K562 (cell line): ENCODE results near the gene FMNL2. TPM values are rescaled to one million over a fixed set of nuclear protein-coding genes. Genes with fewer than 3 reads are reported as not detected.

Source experiments
- ATAC-seq: fragments of 200-7000 bp; cut with Tn5 transposase; 3 replicates; pipeline ENCODE4 v1.9.1; 2020; ENCODE audit warnings: moderate library complexity
- BruUV-seq: library from RNA; stranded (reverse); fragments of 400-500 nt; replicated peaks from 2 replicates; lab custom pipeline; 2021; lab: Mats Ljungman, UMichigan
- CTCF ChIA-PET: fragments of 300-600 bp; formaldehyde crosslinking; extraction: SDS; loops from one replicate; lab custom pipeline; 2021; ENCODE audit warnings: low intra/inter-chr PET ratio; lab: Yijun Ruan, JAX
- POLR2A ChIA-PET: fragments of 300-600, 350-650 bp; sonication (Branson Sonifier 250); formaldehyde crosslinking; extraction: SDS; loops from one replicate; lab custom pipeline; 2021; ENCODE audit warnings: antibody characterized with exemption, inconsistent platforms; lab: Yijun Ruan, JAX
- DNase-seq, 4 experiments: peaks; one replicate each; pipeline versions ENCODE4 v3.0.0 to v3.0.0-alpha.2; 2011 to 2018; ENCODE audit warnings: low spot score in 3 of 4, mixed read lengths in 3 of 4; ENCODE audit errors: extremely low read depth in 1 of 4
- FAIRE-seq: peaks from 2 replicates; lab custom pipeline; 2011; peaks lifted over from hg19 to GRCh38; lab: Jason Lieb, UNC
- H2AFZ ChIP-seq: 2 replicates; pipeline ENCODE4 v1.6.0; 2011; ENCODE audit warnings: low read depth, low read length, control low read depth, inconsistent platforms
- H3K27ac ChIP-seq: fragments of 200-600 bp; 3 replicates; pipeline ENCODE4 v1.8.0; 2011; ENCODE audit warnings: low read depth, mild to moderate bottlenecking, control low read depth, inconsistent platforms, low read length, moderate library complexity, mixed read lengths; ENCODE audit errors: extremely low read depth
- H3K27me3 ChIP-seq, 2 experiments: fragments of 300-600 bp in 1 of 2; 2 replicates in 1 of 2; 3 replicates in 1 of 2; pipeline versions ENCODE4 v1.6.0 to v1.8.0; 2011; ENCODE audit warnings: inconsistent platforms in 2 of 2, low read length in 2 of 2, mild to moderate bottlenecking in 1 of 2, mixed read lengths in 1 of 2, moderate library complexity in 1 of 2; ENCODE audit not compliant: control insufficient read depth in 2 of 2, insufficient read depth in 2 of 2
- H3K36me3 ChIP-seq: fragments of 300-600 bp; 3 replicates; pipeline ENCODE4 v1.8.0; 2011; ENCODE audit warnings: mild to moderate bottlenecking, low read length, inconsistent platforms; ENCODE audit not compliant: control insufficient read depth, insufficient read depth
- H3K4me1 ChIP-seq, 2 experiments: fragments of 200-600 bp in 1 of 2; replicated peaks in 1 of 2; 2 replicates in 1 of 2; 3 replicates in 1 of 2; pipeline versions ENCODE4 v1.5.1 to v1.8.0; 2011; ENCODE audit warnings: inconsistent platforms in 2 of 2, low read length in 2 of 2, mild to moderate bottlenecking in 1 of 2, mixed read lengths in 1 of 2, moderate library complexity in 1 of 2; ENCODE audit not compliant: control insufficient read depth in 2 of 2, insufficient read depth in 2 of 2
- H3K4me2 ChIP-seq: 2 replicates; pipeline ENCODE4 v1.6.1; 2011; ENCODE audit warnings: low read length, control low read depth, inconsistent platforms, mixed read lengths; ENCODE audit not compliant: insufficient read depth
- H3K4me3 ChIP-seq: fragments of 200-600 bp; sonication (generic), shearing (Covaris generic); 2 replicates; pipeline ENCODE4 v1.5.1; 2016; ENCODE audit warnings: control low read depth, inconsistent platforms
- H3K79me2 ChIP-seq: fragments of 200-600 bp; 3 replicates; pipeline ENCODE4 v1.8.0; 2011; ENCODE audit warnings: low read length, inconsistent platforms; ENCODE audit not compliant: control insufficient read depth, insufficient read depth
- H3K9ac ChIP-seq, 2 experiments: 2 replicates each; pipeline versions ENCODE4 v1.6.0 to v1.6.1; 2011; ENCODE audit warnings: low read depth in 2 of 2, low read length in 2 of 2, control low read depth in 1 of 2, inconsistent platforms in 1 of 2, mild to moderate bottlenecking in 1 of 2, mixed read lengths in 1 of 2; ENCODE audit not compliant: insufficient read depth in 1 of 2
- H3K9me1 ChIP-seq: one replicate; pipeline ENCODE4 v1.6.0; 2011; ENCODE audit warnings: inconsistent platforms, mild to moderate bottlenecking, low read length, moderate library complexity; ENCODE audit not compliant: control insufficient read depth, insufficient read depth
- H3K9me3 ChIP-seq: replicated peaks from 2 replicates; pipeline ENCODE4 v1.5.1; 2011; ENCODE audit warnings: low read depth, low read length, inconsistent platforms; ENCODE audit not compliant: control insufficient read depth, insufficient read depth
- H4K20me1 ChIP-seq: replicated peaks from 2 replicates; pipeline ENCODE4 v1.6.1; 2011; ENCODE audit warnings: low read length, inconsistent platforms, mixed read lengths; ENCODE audit not compliant: control insufficient read depth, insufficient read depth
- RCOR1 ChIP-seq, 2 experiments: IDR thresholded peaks; 2 replicates each; pipeline ENCODE4 v1.6.1; 2012; ENCODE audit warnings: low read depth in 2 of 2, low read length in 2 of 2, borderline replicate concordance in 1 of 2, improper control_type of control experiment in 1 of 2
- WGBS: fragments of 100-300 bp; shearing (Covaris generic); methylation state at CpG from one replicate; pipeline ENCODE4 v1.1.6; 2016; ENCODE audit warnings: low coverage, mixed read lengths; ENCODE audit not compliant: insufficient coverage; ENCODE audit errors: missing lambda C conversion rate; 5-methylcytosine and 5-hydroxymethylcytosine counted together
- in situ Hi-C: fragments of 300-500 bp; cut with MboI; formaldehyde crosslinking; loops from 4 replicates; pipeline ENCODE4 v1.15.0; 2018; ENCODE audit warnings: inconsistent platforms, mixed read lengths
- intact Hi-C: fragments of 100-400 bp; cut with micrococcal nuclease; formaldehyde crosslinking; loops from 2 replicates; pipeline ENCODE4 v1.14.2; 2022
- polyA plus RNA-seq, 8 experiments: library from polyadenylated mRNA; depleted of rRNA in 4 of 8; stranded (reverse) in 5 of 8; unstranded in 3 of 8; fragments of >200 nt; fragmentation: Nextera tagmentation in 2 of 8; fragmentation: Illumina TruSeq in 1 of 8; extraction: Ambion mirVana in 2 of 8; extraction: Trizol in 1 of 8; gene quantifications; 2 replicates each; pipeline versions ENCODE4 v1.2.1 to v1.2.3, GENCODE V29; 2011 to 2014; ENCODE audit warnings: inconsistent platforms in 1 of 8, missing spikeins in 1 of 8
- total RNA-seq, 7 experiments: library from RNA; depleted of rRNA in 6 of 7; stranded (reverse); fragments of >200 nt in 6 of 7; fragmentation: Illumina TruSeq in 2 of 7; extraction: Trizol in 2 of 7; gene quantifications; 2 replicates each; pipeline versions ENCODE4 v1.2.1 to v1.2.3, GENCODE V29; 2011 to 2021; ENCODE audit warnings: low replicate concordance in 1 of 7
- TF ChIP-seq, protein P1 (sequence below), 3 experiments: IDR thresholded peaks in 2 of 3; conservative IDR thresholded peaks in 1 of 3; 2 replicates each; pipeline ENCODE4 v1.5.1; 2011 to 2012; ENCODE audit warnings: low read length in 3 of 3, mild to moderate bottlenecking in 3 of 3, control low read depth in 2 of 3, improper control_type of control experiment in 1 of 3, inconsistent platforms in 1 of 3, low read depth in 1 of 3, mixed read lengths in 1 of 3, moderate library complexity in 1 of 3; ENCODE audit not compliant: insufficient read depth in 2 of 3
- TF ChIP-seq, protein P2 (sequence below): sonication (generic); formaldehyde crosslinking; IDR thresholded peaks from 2 replicates; pipeline ENCODE4 v1.8.0; 2022; ENCODE audit warnings: mild to moderate bottlenecking, missing genetic modification reagents
- TF ChIP-seq, protein P3 (sequence below): fragments of 450-650 bp; formaldehyde crosslinking; IDR thresholded peaks from 2 replicates; pipeline ENCODE4 v1.4.0; 2020; ENCODE audit warnings: mild to moderate bottlenecking, mixed read lengths

The FMNL2 gene
- total and polyA plus RNA-seq, 9 of the 15 experiments (the other 6 are each of a cell fraction or from before 2014, with no cell fraction given) = 0.15 to 0.49 (median 0.24) TPM; not detected in 1

DNA sequence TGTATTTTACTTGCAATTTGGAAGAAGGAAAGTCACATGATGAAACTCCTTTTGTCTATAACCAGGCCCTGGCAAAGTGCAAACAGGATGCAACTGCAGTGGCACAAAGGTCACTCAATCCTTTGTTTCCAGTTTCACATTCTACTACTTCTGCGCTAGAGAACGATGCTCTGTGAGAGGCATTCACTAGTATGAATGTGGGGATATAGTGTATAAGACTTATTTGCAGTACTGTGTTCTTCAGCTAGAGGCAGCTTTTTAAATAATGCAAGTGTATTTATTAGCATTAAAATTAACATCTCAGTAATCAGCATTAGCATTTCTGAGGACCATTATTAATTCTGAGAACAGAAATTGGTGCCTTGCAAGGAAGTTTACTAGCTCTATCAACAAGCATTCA is 313.4 kb downstream of the FMNL2 start:
- TF ChIP-seq, protein P1, sequence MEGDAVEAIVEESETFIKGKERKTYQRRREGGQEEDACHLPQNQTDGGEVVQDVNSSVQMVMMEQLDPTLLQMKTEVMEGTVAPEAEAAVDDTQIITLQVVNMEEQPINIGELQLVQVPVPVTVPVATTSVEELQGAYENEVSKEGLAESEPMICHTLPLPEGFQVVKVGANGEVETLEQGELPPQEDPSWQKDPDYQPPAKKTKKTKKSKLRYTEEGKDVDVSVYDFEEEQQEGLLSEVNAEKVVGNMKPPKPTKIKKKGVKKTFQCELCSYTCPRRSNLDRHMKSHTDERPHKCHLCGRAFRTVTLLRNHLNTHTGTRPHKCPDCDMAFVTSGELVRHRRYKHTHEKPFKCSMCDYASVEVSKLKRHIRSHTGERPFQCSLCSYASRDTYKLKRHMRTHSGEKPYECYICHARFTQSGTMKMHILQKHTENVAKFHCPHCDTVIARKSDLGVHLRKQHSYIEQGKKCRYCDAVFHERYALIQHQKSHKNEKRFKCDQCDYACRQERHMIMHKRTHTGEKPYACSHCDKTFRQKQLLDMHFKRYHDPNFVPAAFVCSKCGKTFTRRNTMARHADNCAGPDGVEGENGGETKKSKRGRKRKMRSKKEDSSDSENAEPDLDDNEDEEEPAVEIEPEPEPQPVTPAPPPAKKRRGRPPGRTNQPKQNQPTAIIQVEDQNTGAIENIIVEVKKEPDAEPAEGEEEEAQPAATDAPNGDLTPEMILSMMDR (IDR thresholded peaks at IDR 0.05 in 2 of 3, conservative IDR thresholded peaks at IDR 0.05 in 1 of 3; ENCODE audit: insufficient read depth in 2 of 3, low read depth in 1 of 3, low read length in 3 of 3) = peak in 2 of 3 experiments; percentile 18 to 21; a peak in 1 of 6 replicates
- no peak for TF ChIP-seq RCOR1 (IDR thresholded peaks at IDR 0.05; ENCODE audit: borderline replicate concordance in 1 of 2, low read depth in 2 of 2, low read length in 2 of 2)
- TF ChIP-seq, protein P2, sequence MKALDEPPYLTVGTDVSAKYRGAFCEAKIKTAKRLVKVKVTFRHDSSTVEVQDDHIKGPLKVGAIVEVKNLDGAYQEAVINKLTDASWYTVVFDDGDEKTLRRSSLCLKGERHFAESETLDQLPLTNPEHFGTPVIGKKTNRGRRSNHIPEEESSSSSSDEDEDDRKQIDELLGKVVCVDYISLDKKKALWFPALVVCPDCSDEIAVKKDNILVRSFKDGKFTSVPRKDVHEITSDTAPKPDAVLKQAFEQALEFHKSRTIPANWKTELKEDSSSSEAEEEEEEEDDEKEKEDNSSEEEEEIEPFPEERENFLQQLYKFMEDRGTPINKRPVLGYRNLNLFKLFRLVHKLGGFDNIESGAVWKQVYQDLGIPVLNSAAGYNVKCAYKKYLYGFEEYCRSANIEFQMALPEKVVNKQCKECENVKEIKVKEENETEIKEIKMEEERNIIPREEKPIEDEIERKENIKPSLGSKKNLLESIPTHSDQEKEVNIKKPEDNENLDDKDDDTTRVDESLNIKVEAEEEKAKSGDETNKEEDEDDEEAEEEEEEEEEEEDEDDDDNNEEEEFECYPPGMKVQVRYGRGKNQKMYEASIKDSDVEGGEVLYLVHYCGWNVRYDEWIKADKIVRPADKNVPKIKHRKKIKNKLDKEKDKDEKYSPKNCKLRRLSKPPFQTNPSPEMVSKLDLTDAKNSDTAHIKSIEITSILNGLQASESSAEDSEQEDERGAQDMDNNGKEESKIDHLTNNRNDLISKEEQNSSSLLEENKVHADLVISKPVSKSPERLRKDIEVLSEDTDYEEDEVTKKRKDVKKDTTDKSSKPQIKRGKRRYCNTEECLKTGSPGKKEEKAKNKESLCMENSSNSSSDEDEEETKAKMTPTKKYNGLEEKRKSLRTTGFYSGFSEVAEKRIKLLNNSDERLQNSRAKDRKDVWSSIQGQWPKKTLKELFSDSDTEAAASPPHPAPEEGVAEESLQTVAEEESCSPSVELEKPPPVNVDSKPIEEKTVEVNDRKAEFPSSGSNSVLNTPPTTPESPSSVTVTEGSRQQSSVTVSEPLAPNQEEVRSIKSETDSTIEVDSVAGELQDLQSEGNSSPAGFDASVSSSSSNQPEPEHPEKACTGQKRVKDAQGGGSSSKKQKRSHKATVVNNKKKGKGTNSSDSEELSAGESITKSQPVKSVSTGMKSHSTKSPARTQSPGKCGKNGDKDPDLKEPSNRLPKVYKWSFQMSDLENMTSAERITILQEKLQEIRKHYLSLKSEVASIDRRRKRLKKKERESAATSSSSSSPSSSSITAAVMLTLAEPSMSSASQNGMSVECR (CRISPR knock-in tag) = no peak
- TF ChIP-seq, protein P3, sequence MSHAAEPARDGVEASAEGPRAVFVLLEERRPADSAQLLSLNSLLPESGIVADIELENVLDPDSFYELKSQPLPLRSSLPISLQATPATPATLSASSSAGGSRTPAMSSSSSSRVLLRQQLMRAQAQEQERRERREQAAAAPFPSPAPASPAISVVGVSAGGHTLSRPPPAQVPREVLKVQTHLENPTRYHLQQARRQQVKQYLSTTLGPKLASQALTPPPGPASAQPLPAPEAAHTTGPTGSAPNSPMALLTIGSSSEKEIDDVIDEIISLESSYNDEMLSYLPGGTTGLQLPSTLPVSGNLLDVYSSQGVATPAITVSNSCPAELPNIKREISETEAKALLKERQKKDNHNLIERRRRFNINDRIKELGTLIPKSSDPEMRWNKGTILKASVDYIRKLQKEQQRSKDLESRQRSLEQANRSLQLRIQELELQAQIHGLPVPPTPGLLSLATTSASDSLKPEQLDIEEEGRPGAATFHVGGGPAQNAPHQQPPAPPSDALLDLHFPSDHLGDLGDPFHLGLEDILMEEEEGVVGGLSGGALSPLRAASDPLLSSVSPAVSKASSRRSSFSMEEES (CRISPR knock-in tag) = peak; percentile 13; the same call in 1 of the 2 replicates
- ATAC-seq (peak; percentile 60), DNase-seq (no peak), FAIRE-seq (no peak)
- no peak overlapping the region for H2AFZ ChIP-seq
- no peak overlapping the region for H3K4me3 ChIP-seq
- H3K9ac ChIP-seq = no peak overlapping the region
- intact Hi-C loops (no loop called here), in situ Hi-C loops (no loop called here)
- no peaks in the 10 kb centered on the region for H3K9me1 ChIP-seq
- no peaks in the 10 kb centered on the region for H3K79me2 ChIP-seq
- no peaks in the 10 kb centered on the region for H3K4me1 ChIP-seq
- CTCF ChIA-PET = no interaction called here
- H3K27ac ChIP-seq = no peak overlapping the region
- H3K4me2 ChIP-seq = no peak overlapping the region
- H3K27me3 ChIP-seq = no peaks in the 10 kb centered on the region
- POLR2A ChIA-PET = interaction anchor here (0.6 to 1.7 kb wide), 4 partner anchors 9 to 20 kb away, joined by 3 to 4 read pairs (median 3); no protein-coding TSS in a partner anchor
- H4K20me1 ChIP-seq = no peaks in the 10 kb centered on the region
- H3K36me3 ChIP-seq = peaks cover 19% of the 10 kb centered on the region; the same call in 2 of the 3 replicates
- WGBS = 35% methylated on average over 2 of the region's 2 CpGs
- no peaks in the 10 kb centered on the region for H3K9me3 ChIP-seq
- no TSS peak for BruUV-seq
